ENCODE data around the gene NFIX. TPM values are rescaled to one million over a fixed set of nuclear protein-coding genes. Genes with fewer than 3 reads are reported as not detected.

The NFIX gene
- total RNA-seq, 1 donor: 114 TPM

GRCh38 chr19:13024126-13024950 lies 29.1 kb downstream of the NFIX start:
- Histone ChIP-seq H3K4me2 (ENCODE audit: insufficient read depth, low read length) (peak overlapping the region; percentile 91), H3K27me3 (ENCODE audit: insufficient read depth, low read length) (no peaks in the 10 kb centered on the region), H3K4me1 (ENCODE audit: insufficient read depth, low read length) (peaks cover 63% of the 10 kb centered on the region), H4K20me1 (ENCODE audit: insufficient read depth, low read length) (peaks cover 7% of the 10 kb centered on the region), H3K27ac (ENCODE audit: low read depth, low read length) (peak overlapping the region; percentile 66), H3K79me2 (ENCODE audit: insufficient read depth, low read length) (peaks cover 85% of the 10 kb centered on the region), H3K36me3 (ENCODE audit: insufficient read depth, low read length) (peaks cover 27% of the 10 kb centered on the region), H2AFZ (ENCODE audit: low read length) (no peak overlapping the region), H3K9me3 (ENCODE audit: low read depth, low read length) (no peaks in the 10 kb centered on the region), H3K4me3 (ENCODE audit: insufficient read depth, low read length) (peak overlapping the region; percentile 77)
- peak; percentile 54 for DNase-seq (ENCODE audit: insufficient read length, low spot score, missing footprints)
- TF ChIP-seq CTCF (IDR thresholded peaks at IDR 0.05; ENCODE audit: extremely low read depth, low read depth, low read length): no peak

GRCh38 chr19:13024951-13025697 lies 29.8 kb downstream of the NFIX start:
- Histone ChIP-seq H3K27ac (ENCODE audit: low read depth, low read length) (peak overlapping the region; percentile 66), H3K4me1 (ENCODE audit: insufficient read depth, low read length) (peaks cover 56% of the 10 kb centered on the region), H3K36me3 (ENCODE audit: insufficient read depth, low read length) (peaks cover 32% of the 10 kb centered on the region), H3K27me3 (ENCODE audit: insufficient read depth, low read length) (no peaks in the 10 kb centered on the region), H3K4me3 (ENCODE audit: insufficient read depth, low read length) (peak overlapping the region; percentile 77), H4K20me1 (ENCODE audit: insufficient read depth, low read length) (peaks cover 12% of the 10 kb centered on the region), H3K79me2 (ENCODE audit: insufficient read depth, low read length) (peaks cover 85% of the 10 kb centered on the region), H3K4me2 (ENCODE audit: insufficient read depth, low read length) (peak overlapping the region; percentile 91), H3K9me3 (ENCODE audit: low read depth, low read length) (no peaks in the 10 kb centered on the region), H2AFZ (ENCODE audit: low read length) (no peak overlapping the region)
- no peak for TF ChIP-seq CTCF (IDR thresholded peaks at IDR 0.05; ENCODE audit: extremely low read depth, low read depth, low read length)
- DNase-seq (ENCODE audit: insufficient read length, low spot score, missing footprints): no peak

GRCh38 chr19:13025819-13026456 lies 30.7 kb downstream of the NFIX start:
- peak; percentile 76 for DNase-seq (ENCODE audit: insufficient read length, low spot score, missing footprints)

More at GRCh38 chr19:13025819-13026456, 30.7 kb downstream of the NFIX start:
- peak overlapping the region; percentile 77 for H3K4me3 ChIP-seq (ENCODE audit: insufficient read depth, low read length)
- peak overlapping the region; percentile 91 for H3K4me2 ChIP-seq (ENCODE audit: insufficient read depth, low read length)
- no peaks in the 10 kb centered on the region for H3K9me3 ChIP-seq (ENCODE audit: low read depth, low read length)
- TF ChIP-seq CTCF (IDR thresholded peaks at IDR 0.05; ENCODE audit: extremely low read depth, low read depth, low read length): no peak
- no peak overlapping the region for H2AFZ ChIP-seq (ENCODE audit: low read length)
- peak overlapping the region; percentile 66 for H3K27ac ChIP-seq (ENCODE audit: low read depth, low read length)
- H3K27me3 ChIP-seq (ENCODE audit: insufficient read depth, low read length): no peaks in the 10 kb centered on the region
- peaks cover 14% of the 10 kb centered on the region for H4K20me1 ChIP-seq (ENCODE audit: insufficient read depth, low read length)
- peaks cover 56% of the 10 kb centered on the region for H3K4me1 ChIP-seq (ENCODE audit: insufficient read depth, low read length)
- peaks cover 85% of the 10 kb centered on the region for H3K79me2 ChIP-seq (ENCODE audit: insufficient read depth, low read length)
- H3K36me3 ChIP-seq (ENCODE audit: insufficient read depth, low read length): peaks cover 35% of the 10 kb centered on the region
